Testis (tissue), 2 donors: ENCODE results near the gene CLIP4.

Experiments
- POLR2A ChIP-seq: fragments of 450-650 bp; IDR thresholded peaks from one replicate; pipeline ENCODE4 v1.6.1; 2017; ENCODE audit warnings: antibody characterized with exemption, mild to moderate bottlenecking, moderate library complexity
- TF ChIP-seq, protein P1 (sequence below), 3 experiments: fragments of 450-650 bp in 2 of 3; fragments of 200-600 bp in 1 of 3; sonication (generic) in 1 of 3; IDR thresholded peaks; one replicate each; pipeline ENCODE4 v1.5.1; 2016 to 2019; ENCODE audit warnings: antibody characterized with exemption in 3 of 3, mild to moderate bottlenecking in 2 of 3, moderate library complexity in 1 of 3

DNA sequence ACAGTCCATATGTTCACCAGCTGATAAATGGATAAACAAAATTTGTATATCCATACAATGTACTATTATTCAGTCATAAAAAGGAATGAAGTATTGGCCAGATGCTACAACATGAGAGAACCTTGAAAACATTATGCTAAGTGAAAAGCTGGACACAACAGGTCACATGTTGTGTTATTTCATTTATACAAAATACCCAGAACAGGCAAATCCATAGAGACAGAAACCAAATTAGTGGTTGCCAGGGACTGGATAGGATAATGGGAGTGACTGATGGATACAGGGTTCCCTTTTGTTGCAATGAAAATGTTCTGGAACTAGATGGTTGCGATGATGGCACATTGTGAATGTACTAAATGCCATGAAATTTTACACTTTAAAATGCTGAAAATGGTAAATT lies 30.7 kb upstream of the CLIP4 start:
- TF ChIP-seq, protein P1, sequence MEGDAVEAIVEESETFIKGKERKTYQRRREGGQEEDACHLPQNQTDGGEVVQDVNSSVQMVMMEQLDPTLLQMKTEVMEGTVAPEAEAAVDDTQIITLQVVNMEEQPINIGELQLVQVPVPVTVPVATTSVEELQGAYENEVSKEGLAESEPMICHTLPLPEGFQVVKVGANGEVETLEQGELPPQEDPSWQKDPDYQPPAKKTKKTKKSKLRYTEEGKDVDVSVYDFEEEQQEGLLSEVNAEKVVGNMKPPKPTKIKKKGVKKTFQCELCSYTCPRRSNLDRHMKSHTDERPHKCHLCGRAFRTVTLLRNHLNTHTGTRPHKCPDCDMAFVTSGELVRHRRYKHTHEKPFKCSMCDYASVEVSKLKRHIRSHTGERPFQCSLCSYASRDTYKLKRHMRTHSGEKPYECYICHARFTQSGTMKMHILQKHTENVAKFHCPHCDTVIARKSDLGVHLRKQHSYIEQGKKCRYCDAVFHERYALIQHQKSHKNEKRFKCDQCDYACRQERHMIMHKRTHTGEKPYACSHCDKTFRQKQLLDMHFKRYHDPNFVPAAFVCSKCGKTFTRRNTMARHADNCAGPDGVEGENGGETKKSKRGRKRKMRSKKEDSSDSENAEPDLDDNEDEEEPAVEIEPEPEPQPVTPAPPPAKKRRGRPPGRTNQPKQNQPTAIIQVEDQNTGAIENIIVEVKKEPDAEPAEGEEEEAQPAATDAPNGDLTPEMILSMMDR (IDR thresholded peaks at IDR 0.05), result no peak
- no peak for TF ChIP-seq POLR2A
